GM21528 (cell line): ENCODE data around the gene NPAS4.
"Not testable (repeated sequence)": the region's sequence is repeated elsewhere in the genome, so short reads cannot be mapped to it uniquely, and the experiment has no call there.

Experiments used
- ATAC-seq: cut with Tn5 transposase; IDR thresholded peaks from one replicate; pipeline ENCODE4 v1.9.1; 2021; ENCODE audit warnings: mild to moderate bottlenecking, moderate library complexity; ENCODE audit not compliant: unreplicated experiment, low FRiP score

The NPAS4 gene

GRCh38 chr11:66420671-66421476 lies at the start of gene NPAS4:
NPAS4 (plus strand) TSS chr11:66421035; CDS start chr11:66421180, 145 bp downstream.
- no peak for ATAC-seq

- peak; percentile 55 for ATAC-seq
Observed at GRCh38 chr11:66371627-66372415, 49.0 kb upstream of the NPAS4 start, which contains the start of gene SLC29A2. SLC29A2 (minus strand) TSS chr11:66371760; CDS start chr11:66371591, 169 bp downstream.

GRCh38 chr11:66373265-66373664 lies 47.6 kb upstream of the NPAS4 start:
- no peak for ATAC-seq

DNA sequence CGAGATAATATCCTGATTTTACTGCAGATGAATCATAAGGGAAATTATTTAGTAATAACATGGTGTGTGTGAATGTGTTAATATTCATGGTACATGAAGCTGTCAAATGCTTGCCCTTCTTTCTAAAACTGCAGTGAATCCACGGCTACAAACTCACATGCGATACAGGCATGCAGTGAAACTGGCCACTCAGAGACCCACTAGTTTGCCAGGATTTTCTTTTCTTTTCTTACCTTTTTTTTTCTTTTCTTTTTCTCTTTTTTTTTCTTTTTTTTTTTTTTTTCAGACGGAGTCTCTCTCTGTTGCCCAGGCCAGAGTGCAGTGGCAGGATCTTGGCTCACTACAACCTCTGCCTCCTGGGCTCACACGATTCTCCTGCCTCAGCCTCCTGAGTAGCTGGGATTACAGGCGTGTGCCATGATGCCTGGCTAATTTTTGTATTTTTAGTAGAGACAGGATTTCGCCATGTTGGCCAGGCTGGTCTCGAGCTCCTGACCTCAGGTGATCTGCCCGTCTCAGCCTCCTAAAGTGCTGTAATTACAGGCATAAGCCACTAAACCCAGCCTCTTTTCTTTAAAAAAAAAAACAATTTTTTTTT lies 47.0 kb upstream of the NPAS4 start:
- ATAC-seq: not testable (repeated sequence)

- ATAC-seq: not testable (repeated sequence)
Observed at GRCh38 chr11:66380264-66380663, 40.6 kb upstream of the NPAS4 start.

- ATAC-seq: not testable (repeated sequence)
Observed at GRCh38 chr11:66384316-66384715, 36.5 kb upstream of the NPAS4 start.

DNA sequence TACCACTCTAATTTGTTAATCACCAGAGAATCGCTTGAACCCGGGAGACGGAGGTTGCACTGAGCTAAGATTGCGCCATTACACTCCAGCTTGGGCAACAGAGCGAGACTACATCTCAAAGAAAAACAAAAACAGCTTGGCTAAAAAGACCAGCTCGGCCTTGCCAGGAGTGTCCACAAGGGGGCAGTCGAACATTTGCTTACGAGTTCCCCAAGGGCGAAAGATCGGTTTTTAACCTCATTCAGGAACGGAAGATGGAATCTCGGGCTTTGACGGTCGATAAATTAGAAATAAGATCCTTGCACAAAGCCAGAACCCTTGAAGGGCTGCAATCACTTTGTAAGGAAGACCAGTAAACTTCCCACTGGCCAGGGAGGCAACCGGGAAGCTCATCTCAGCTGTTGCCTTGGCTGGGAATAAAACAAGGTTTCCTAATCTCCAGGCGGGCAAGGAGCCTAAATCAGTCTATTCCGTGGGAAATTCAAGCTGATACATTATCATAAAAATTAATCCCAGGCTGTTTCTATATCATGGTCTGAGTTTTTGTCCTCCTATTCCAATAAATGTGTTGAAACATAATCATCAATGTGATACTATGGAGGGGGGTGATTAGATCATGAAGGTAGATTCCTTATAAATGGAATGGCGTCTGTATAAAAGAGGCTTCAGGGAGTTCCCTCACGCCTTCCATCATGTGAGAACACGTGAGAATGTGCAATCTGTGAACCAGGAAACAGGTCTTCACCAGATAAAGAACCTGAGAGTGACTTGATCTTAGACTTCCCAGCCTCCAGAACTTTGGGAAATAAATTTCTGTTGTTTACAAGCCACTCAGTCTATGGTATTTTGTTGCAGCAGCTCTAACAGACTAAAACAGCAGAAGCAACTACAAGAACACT lies 34.4 kb upstream of the NPAS4 start:
- no peak for ATAC-seq

DNA sequence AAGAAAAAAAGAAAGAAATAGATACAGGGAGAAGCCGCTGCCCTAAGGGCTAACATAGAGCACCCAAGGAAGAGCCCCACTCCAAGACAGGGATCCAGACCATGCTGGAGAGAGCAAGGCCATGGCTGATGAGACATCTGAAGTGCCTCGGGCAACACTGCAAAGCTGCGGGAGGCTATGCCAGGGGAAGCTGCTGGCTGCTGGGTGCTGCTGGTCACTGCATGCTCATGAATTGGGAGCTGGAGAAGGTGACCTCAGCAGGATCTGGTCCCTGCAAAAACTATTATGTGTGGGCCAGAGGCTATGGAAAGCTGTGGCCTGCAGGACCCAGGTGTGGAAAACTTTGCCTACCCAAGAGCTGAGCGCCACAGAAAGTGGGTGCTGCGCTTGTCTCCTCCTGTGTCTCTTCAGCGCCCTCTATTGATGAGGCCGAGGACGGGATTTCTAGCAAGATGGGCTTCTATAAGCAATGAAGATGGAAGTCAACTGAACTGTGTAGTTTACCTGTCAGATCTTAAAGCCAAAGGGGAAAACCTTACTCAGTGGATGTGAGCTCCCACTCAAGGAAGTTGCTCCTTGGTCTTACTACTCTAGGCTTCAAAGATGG lies 32.0 kb upstream of the NPAS4 start:
- no peak for ATAC-seq

DNA sequence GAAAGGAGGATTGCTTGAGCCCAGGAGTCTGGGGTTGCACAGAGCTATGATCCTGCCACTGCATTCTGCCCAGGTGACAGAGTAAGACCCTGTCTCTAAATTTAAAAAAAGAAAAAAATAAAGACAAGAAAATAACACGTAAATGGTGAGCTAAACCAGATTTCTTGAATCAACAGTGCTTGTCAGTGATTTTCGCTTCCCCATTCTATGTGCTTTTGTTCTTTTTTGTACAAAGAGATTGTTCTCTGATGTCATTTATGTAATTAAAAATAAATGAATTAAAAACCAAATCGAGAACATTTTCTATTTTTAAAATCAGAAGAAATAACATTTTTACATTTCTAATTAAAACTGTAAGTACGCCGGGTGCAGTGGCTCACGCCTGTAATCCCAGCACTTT lies 29.5 kb upstream of the NPAS4 start:
- ATAC-seq: no peak

DNA sequence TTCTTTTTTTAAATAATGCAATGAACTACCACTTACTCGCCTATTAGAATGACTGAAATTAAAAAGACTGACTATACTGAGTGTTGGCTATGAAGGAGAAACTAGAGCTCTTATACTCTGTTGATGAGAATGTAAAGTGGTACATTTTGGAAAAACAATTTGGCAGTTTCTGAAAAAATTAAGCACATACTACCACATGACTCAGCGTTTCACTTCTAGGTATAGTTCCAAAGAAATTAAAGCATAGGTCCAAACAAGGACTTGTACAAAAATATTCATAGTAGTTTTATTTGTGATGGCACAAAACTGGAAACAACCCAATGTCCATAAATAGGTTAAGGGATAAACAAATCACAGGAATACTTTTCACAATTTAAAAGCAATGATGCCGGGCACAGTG lies 26.9 kb upstream of the NPAS4 start:
- ATAC-seq: no peak

- ATAC-seq: no peak
Observed at GRCh38 chr11:66407651-66408050, 13.2 kb upstream of the NPAS4 start.

GRCh38 chr11:66408488-66409214 lies 12.2 kb upstream of the NPAS4 start:
- ATAC-seq: peak; percentile 77

- no peak for ATAC-seq
Observed at GRCh38 chr11:66409226-66409625, 11.6 kb upstream of the NPAS4 start.

DNA sequence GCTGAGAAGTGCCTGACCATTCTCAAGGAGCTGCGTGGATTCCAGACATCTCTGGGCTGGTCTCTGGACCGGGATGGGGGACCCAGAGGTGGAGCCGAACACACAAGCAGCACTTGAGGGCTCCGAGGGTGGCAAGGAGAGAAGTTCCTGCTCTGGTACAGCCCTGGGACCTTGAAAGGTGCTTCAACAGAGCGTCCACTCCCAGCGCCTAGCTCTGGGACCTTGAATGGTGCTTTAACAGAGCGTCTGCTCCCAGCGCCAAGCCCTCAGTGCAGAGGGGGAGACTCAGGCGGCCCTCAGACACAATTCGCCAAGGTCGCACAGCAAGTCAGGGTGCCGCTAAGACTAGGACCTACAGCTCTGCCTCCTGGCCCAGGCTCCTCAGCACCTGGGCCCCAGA lies 10.6 kb upstream of the NPAS4 start:
- ATAC-seq: no peak

DNA sequence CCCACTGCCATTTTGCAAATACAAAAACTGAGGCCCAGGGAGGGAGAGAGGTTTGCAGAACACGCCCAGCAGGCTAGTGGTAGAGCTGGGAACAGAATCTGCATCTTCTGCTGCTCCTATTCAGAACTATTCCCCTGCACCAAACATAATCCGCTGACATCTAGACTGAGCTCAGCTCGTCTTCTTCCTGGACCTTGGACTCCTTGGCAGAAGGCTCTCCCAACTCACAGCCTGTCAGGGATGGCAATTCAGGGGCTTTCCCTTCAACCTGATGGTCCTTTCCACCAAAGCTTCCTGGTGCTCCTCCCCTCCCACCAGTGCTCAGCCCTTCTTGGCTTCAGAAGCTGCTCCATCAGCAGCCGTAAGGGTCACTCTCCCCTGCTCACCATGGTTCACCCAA lies 9.5 kb upstream of the NPAS4 start:
- ATAC-seq: no peak

- ATAC-seq: no peak
Observed at GRCh38 chr11:66412110-66412509, 8.7 kb upstream of the NPAS4 start.

- ATAC-seq: no peak
Observed at GRCh38 chr11:66413167-66413566, 7.7 kb upstream of the NPAS4 start.

- no peak for ATAC-seq
Observed at GRCh38 chr11:66414120-66414934, 6.5 kb upstream of the NPAS4 start.
